GM12864 (cell line): Measurements from ENCODE around the gene AKAP17A.

ENCODE experiments used
- DNase-seq: peaks from one replicate; pipeline ENCODE4 v3.0.0-alpha.2; 2011; ENCODE audit warnings: low read depth
- H3K4me3 ChIP-seq: 2 replicates; pipeline ENCODE4 v1.5.1; 2011; ENCODE audit warnings: mild to moderate bottlenecking, low read depth, low read length, control low read depth
- TF ChIP-seq, protein P1 (sequence below): IDR thresholded peaks from 2 replicates; pipeline ENCODE4 v1.5.1; 2011; ENCODE audit warnings: low read depth, mild to moderate bottlenecking, moderate library complexity, low read length, control low read depth, inconsistent platforms; ENCODE audit errors: missing control alignments

AKAP17A gene

DNA sequence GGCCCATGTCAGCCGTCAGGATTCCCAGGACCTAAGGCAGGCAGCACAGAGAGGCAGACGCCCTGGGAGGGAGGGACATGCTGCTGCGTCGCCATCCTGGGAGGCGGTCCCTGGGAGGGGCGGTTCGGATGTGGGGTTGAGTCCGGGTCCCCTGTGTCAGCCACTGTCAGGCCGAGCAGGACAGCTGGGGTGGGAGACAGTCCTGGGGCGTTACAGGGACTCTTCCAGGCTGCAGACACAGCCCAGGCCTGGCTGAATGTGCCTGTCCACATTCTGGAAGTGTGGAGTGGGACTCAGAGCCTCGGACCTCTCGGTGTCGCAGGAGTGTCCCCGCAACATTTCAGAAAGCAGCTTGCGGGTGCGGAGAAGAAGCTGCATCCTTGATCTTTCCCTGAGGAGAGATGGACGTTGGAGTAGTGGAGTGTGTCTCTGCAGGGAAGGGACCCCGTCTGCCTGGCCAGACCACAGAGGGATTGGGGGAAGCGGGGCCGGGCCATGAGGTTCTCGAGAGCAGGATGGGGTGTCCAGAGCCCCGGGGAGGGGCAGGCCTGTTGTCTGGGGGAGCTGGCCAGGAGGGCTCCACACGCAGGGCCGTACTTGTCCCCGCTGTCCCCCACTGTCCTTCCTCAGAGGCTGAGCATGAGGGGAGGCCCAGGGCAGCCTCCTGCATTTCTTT lies 6.1 kb downstream of the AKAP17A start:
- TF ChIP-seq, protein P1, sequence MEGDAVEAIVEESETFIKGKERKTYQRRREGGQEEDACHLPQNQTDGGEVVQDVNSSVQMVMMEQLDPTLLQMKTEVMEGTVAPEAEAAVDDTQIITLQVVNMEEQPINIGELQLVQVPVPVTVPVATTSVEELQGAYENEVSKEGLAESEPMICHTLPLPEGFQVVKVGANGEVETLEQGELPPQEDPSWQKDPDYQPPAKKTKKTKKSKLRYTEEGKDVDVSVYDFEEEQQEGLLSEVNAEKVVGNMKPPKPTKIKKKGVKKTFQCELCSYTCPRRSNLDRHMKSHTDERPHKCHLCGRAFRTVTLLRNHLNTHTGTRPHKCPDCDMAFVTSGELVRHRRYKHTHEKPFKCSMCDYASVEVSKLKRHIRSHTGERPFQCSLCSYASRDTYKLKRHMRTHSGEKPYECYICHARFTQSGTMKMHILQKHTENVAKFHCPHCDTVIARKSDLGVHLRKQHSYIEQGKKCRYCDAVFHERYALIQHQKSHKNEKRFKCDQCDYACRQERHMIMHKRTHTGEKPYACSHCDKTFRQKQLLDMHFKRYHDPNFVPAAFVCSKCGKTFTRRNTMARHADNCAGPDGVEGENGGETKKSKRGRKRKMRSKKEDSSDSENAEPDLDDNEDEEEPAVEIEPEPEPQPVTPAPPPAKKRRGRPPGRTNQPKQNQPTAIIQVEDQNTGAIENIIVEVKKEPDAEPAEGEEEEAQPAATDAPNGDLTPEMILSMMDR = no peak
- no peak for DNase-seq

DNA sequence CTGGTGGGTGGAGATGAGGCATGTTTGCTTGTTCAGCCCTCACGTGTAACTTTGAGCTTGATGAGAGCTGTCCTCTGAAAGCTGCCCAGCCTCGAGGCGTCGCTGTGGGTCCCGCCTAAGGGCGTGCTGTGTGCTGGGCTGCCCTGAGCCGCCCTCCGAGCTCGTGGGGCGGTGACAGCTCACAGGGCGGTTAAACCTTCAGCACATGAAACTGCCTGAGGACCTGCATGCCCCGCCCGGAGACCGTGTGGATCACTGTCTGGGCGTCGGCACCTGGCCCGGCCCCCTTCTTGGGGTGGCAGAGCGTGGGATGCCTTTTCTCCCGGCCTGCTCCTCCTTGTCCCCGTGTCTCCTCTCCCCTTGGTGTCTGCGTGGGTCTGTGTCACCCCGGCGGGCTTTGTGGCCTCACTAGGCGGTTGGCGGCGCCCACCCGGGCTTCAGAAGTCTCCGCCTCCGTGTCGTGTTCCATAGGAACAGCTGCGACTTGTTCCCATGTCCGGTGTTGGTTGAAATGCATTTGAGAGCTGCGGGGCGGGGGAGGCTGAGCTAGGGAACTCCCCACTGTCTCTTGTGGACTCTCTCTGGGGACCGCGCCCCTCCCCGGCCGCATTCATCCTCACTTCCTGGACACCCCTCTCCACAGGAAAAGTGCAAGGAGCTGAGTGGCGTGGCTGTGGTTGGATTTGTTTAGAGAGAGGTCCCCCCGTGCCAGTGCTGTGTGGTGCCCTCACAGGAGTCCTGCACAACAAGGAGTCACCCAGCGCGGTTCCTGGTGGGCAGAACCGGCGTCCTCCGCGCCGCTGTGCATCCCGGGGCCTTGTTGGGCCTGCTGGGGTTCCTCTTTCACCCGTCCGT lies 6.8 kb downstream of the AKAP17A start:
- DNase-seq = no peak
- TF ChIP-seq, protein P1 = no peak
- H3K4me3 ChIP-seq = no peak overlapping the region

More for the DNA sequence above, 6.1 kb downstream of the AKAP17A start:
- H3K4me3 ChIP-seq = no peak overlapping the region

DNA sequence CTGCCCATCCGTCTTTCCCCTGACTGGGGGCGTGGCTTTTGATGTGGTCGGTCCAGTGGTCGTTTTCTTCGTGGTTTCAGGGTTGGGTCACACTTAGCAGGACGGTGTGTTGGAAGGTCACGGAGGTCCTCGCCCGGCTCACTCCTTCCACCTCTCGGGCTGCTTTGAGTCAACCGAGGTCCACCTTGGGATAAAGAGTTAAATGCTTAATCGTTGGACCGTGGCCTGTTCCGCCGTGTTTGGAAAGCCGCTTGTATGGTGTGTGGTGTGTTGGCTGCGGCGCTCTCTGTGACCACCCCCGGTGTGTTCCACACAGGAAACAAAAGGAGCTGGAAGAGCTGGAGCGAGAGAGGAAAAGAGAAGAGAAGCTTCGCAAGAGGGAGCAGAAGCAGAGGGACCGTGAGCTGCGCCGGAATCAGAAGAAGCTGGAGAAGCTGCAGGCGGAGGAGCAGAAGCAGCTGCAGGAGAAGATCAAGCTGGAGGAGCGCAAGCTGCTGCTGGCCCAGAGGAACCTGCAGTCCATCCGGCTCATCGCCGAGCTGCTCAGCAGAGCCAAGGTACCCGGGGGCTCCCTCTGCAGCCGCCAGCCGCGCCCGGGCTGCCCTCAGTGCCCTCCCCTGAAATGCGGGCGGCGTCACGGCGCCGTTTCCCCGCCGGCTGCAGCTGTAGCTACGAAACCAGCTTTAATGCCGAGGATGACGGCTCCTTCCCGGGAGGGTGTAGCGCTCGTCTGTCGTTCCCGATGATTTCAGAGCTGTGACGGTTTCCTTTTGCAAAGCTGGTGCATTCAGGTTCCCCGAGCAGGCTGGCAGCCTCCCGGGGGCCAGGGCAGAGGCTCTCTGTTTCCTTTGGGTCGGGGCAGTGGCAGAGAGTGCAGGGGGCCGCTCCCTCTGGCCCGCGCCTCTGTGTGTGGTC lies 7.7 kb downstream of the AKAP17A start:
- no peak for DNase-seq
- H3K4me3 ChIP-seq = no peak overlapping the region
- TF ChIP-seq, protein P1 = no peak

DNA sequence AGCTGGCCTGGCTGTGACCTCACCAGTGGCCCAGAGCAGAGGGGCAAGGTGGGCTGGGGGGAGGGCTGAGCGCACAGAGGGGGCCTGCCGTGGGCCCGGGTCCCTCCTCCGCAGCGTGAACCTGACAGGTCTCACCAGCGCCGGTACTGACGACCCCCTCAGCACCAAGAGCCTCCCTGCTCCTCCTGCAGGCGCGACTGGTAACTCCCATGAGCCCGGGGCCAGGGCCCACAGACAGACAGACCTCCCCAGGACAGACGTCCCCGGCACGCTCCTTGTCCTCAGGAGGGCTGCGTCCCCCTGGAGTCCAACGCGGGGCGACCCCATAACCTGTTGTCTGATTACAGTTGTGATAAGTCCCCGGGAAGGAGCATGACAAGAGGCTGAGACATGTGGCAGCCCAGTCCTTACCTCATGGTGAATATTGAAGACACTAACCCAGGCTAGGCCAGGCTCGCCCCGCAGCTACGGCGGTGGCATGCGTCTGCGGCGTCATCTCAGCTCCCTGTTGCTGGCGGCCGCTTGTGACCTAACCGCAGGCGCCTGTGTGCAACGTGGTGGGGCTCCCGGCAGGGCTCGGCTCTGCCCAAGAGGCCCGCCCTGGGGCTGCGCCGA lies 8.5 kb downstream of the AKAP17A start:
- H3K4me3 ChIP-seq = no peak overlapping the region
- TF ChIP-seq, protein P1 = no peak

DNA sequence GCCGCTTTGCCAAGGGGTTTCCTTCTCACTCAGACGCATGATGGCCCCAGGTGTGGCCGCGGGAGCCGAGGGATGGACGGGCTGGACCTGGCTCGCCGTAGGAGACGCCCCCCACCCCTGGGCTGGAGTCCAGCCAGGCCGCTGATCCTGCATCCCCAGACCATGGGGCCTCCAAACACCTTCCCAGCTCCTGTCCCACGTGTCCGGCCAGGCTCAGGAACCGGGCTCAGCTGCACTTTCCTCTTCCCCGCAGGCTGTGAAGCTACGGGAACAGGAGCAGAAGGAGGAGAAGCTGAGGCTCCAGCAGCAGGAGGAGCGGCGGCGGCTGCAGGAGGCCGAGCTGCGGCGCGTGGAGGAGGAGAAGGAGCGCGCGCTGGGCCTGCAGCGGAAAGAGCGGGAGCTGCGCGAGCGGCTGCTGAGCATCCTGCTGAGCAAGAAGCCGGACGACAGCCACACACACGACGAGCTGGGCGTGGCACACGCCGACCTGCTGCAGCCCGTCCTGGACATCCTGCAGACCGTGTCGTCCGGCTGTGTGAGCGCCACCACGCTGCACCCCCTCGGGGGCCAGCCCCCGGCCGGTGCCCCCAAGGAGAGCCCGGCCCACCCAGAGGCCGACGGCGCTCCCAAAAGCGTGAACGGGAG lies 9.1 kb downstream of the AKAP17A start:
- TF ChIP-seq, protein P1 = no peak
- DNase-seq = no peak
- H3K4me3 ChIP-seq = no peak overlapping the region

More for the DNA sequence above, 8.5 kb downstream of the AKAP17A start:
- DNase-seq = no peak
